Fibroblast of skin of right biceps (primary cell): ENCODE measurements around the gene KRT82.
A peak's percentile ranks its signal among the peaks of the same experiment; 100 is the strongest.
"Not testable (repeated sequence)": the region's sequence is repeated elsewhere in the genome, so short reads cannot be mapped to it uniquely, and the experiment has no call there.

ENCODE experiments used
- DNase-seq: peaks from one replicate; pipeline ENCODE4 v3.0.0-alpha.2; 2013

Gene KRT82

GRCh38 chr12:52405922-52406385 lies at the start of gene KRT82:
Gene KRT82 (minus strand): TSS chr12:52406335. CDS start chr12:52406277, 58 bp downstream.
- DNase-seq = no peak

- DNase-seq = no peak
Observed at GRCh38 chr12:52455821-52456220, 49.7 kb upstream of the KRT82 start.

- DNase-seq = no peak
Observed at GRCh38 chr12:52454411-52455201, 48.5 kb upstream of the KRT82 start.

- DNase-seq = no peak
Observed at GRCh38 chr12:52452101-52452500, 46.0 kb upstream of the KRT82 start, which contains the start of gene KRT6B. Gene KRT6B (minus strand): TSS chr12:52452146. CDS start chr12:52452078, 68 bp downstream.

- no peak for DNase-seq
Observed at GRCh38 chr12:52448228-52448627, 42.1 kb upstream of the KRT82 start.

GRCh38 chr12:52447196-52447595 lies 41.1 kb upstream of the KRT82 start:
- not testable (repeated sequence) for DNase-seq

- DNase-seq = no peak
Observed at GRCh38 chr12:52446367-52447045, 40.4 kb upstream of the KRT82 start.

GRCh38 chr12:52445876-52446275 lies 39.7 kb upstream of the KRT82 start:
- no peak for DNase-seq

GRCh38 chr12:52444647-52445595 lies 38.8 kb upstream of the KRT82 start:
- DNase-seq = no peak

GRCh38 chr12:52443966-52444365 lies 37.8 kb upstream of the KRT82 start:
- no peak for DNase-seq

- peak; percentile 96 for DNase-seq
Observed at GRCh38 chr12:52442600-52443061, 36.5 kb upstream of the KRT82 start.

GRCh38 chr12:52441320-52441911 lies 35.3 kb upstream of the KRT82 start:
- DNase-seq = peak; percentile 77

GRCh38 chr12:52440821-52441319 lies 34.7 kb upstream of the KRT82 start:
- peak; percentile 87 for DNase-seq

- DNase-seq = no peak
Observed at GRCh38 chr12:52439845-52440244, 33.7 kb upstream of the KRT82 start.

- DNase-seq = no peak
Observed at GRCh38 chr12:52439420-52439819, 33.3 kb upstream of the KRT82 start.

- DNase-seq = no peak
Observed at GRCh38 chr12:52438305-52439301, 32.5 kb upstream of the KRT82 start.

GRCh38 chr12:52437508-52437907 lies 31.4 kb upstream of the KRT82 start:
- DNase-seq = no peak

GRCh38 chr12:52436828-52437474 lies 30.8 kb upstream of the KRT82 start:
- DNase-seq = no peak

- peak; percentile 58 for DNase-seq
Observed at GRCh38 chr12:52436000-52436827, 30.1 kb upstream of the KRT82 start.
